ENCODE measurements around the gene BACH2.

- no peak for TF ChIP-seq POLR2A (IDR thresholded peaks at IDR 0.05)
- TF ChIP-seq POLR2AphosphoS5 (IDR thresholded peaks at IDR 0.05) = no peak
These were observed 352.4 kb downstream of the BACH2 start for GRCh38 chr6:89944181-89944755.
